GM12878 (cell line): ENCODE measurements around the gene AP1B1. TPM values are rescaled to one million over a fixed set of nuclear protein-coding genes. Genes with fewer than 3 reads are reported as not detected.

Source experiments
- ATAC-seq: fragments of 200-7000 bp; cut with Tn5 transposase; 3 replicates; pipeline ENCODE4 v1.9.1; 2020; ENCODE audit warnings: mild to moderate bottlenecking, moderate library complexity
- BruUV-seq: library from RNA; stranded (reverse); fragments of 400-500 nt; replicated peaks from 2 replicates; lab custom pipeline; 2021; lab: Mats Ljungman, UMichigan
- CTCF ChIA-PET: fragments of 300-600 bp; sonication (Branson Sonifier 250); formaldehyde crosslinking; extraction: SDS; loops from one replicate; lab custom pipeline; 2021; ENCODE audit warnings: inconsistent platforms; lab: Yijun Ruan, JAX
- POLR2A ChIA-PET: fragments of 350-600 bp; formaldehyde crosslinking; extraction: SDS; loops from one replicate; lab custom pipeline; 2021; ENCODE audit warnings: inconsistent platforms; lab: Charles Lee
- RAD21 ChIA-PET: fragments of 300-600 bp; sonication (Branson Sonifier 250); formaldehyde crosslinking; loops from one replicate; lab custom pipeline; 2023; ENCODE audit warnings: antibody characterized with exemption; ENCODE audit not compliant: unreplicated experiment; lab: Charles Lee
- SMC1A ChIA-PET: fragments of 300-600 bp; sonication (Branson Sonifier 250); formaldehyde crosslinking; loops from one replicate; lab custom pipeline; 2023; ENCODE audit not compliant: unreplicated experiment, uncharacterized antibody; lab: Charles Lee
- DNase-seq: peaks from one replicate; pipeline ENCODE4 v3.0.0-alpha.2; 2011; ENCODE audit warnings: low read depth, low spot score
- FAIRE-seq: peaks from 3 replicates; lab custom pipeline; 2011; peaks lifted over from hg19 to GRCh38; lab: Jason Lieb, UNC
- H2AFZ ChIP-seq: 2 replicates; pipeline ENCODE4 v1.6.0; 2011; ENCODE audit warnings: low read depth, low read length, control low read depth; ENCODE audit not compliant: control insufficient read depth
- H3K27ac ChIP-seq: 2 replicates; pipeline ENCODE4 v1.5.1; 2011; ENCODE audit warnings: control low read depth; ENCODE audit not compliant: control insufficient read depth, insufficient read depth
- H3K27me3 ChIP-seq, 2 experiments: replicated peaks in 1 of 2; 2 replicates each; pipeline versions ENCODE4 v1.6.0 to v1.6.1; 2011; ENCODE audit warnings: low read length in 1 of 2; ENCODE audit not compliant: control insufficient read depth in 2 of 2, insufficient read depth in 2 of 2
- H3K36me3 ChIP-seq, 2 experiments: 2 replicates each; pipeline ENCODE4 v1.5.1; 2011; ENCODE audit warnings: low read length in 1 of 2; ENCODE audit not compliant: control insufficient read depth in 2 of 2, insufficient read depth in 2 of 2
- H3K4me1 ChIP-seq: 2 replicates; pipeline ENCODE4 v1.6.1; 2011; ENCODE audit warnings: mild to moderate bottlenecking, low read length, moderate library complexity, mixed read lengths; ENCODE audit not compliant: control insufficient read depth, insufficient read depth
- H3K4me2 ChIP-seq: 2 replicates; pipeline ENCODE4 v1.6.0; 2011; ENCODE audit warnings: control low read depth; ENCODE audit not compliant: control insufficient read depth, insufficient read depth
- H3K4me3 ChIP-seq: fragments of 200-600 bp; sonication (generic); 2 replicates; pipeline ENCODE4 v1.5.1; 2016
- H3K79me2 ChIP-seq: 2 replicates; pipeline ENCODE4 v1.6.0; 2011; ENCODE audit warnings: low read length; ENCODE audit not compliant: control insufficient read depth, insufficient read depth
- H3K9ac ChIP-seq: 2 replicates; pipeline ENCODE4 v1.8.0; 2011; ENCODE audit warnings: low read length, control low read depth, mixed read lengths; ENCODE audit not compliant: control insufficient read depth, insufficient read depth
- H3K9me3 ChIP-seq: replicated peaks from 3 replicates; pipeline ENCODE4 v1.5.1; 2011; ENCODE audit warnings: mild to moderate bottlenecking, low read length; ENCODE audit not compliant: control insufficient read depth, insufficient read depth
- H4K20me1 ChIP-seq: 2 replicates; pipeline ENCODE4 v1.6.0; 2011; ENCODE audit not compliant: control insufficient read depth, insufficient read depth
- CHD1 ChIP-seq: IDR thresholded peaks from 2 replicates; pipeline ENCODE4 v1.6.1; 2012; ENCODE audit warnings: low read depth, low read length, improper control_type of control experiment
- ESRRA ChIP-seq: IDR thresholded peaks from 2 replicates; pipeline ENCODE4 v1.6.1; 2012; ENCODE audit warnings: mild to moderate bottlenecking, low read length, improper control_type of control experiment
- MTA3 ChIP-seq: IDR thresholded peaks from 2 replicates; pipeline ENCODE4 v1.6.1; 2012; ENCODE audit warnings: low read length, inconsistent platforms, borderline replicate concordance
- NFXL1 ChIP-seq: fragments of 450-650 bp; IDR thresholded peaks from 2 replicates; pipeline ENCODE4 v1.6.1; 2017; ENCODE audit warnings: antibody characterized with exemption, mild to moderate bottlenecking, borderline replicate concordance
- RFX5 ChIP-seq: IDR thresholded peaks from 2 replicates; pipeline ENCODE4 v1.6.1; 2011; ENCODE audit warnings: low read depth, low read length, improper control_type of control experiment
- SUPT20H ChIP-seq: IDR thresholded peaks from 2 replicates; pipeline ENCODE4 v1.6.1; 2011; ENCODE audit warnings: low read depth, mild to moderate bottlenecking, low read length, moderate library complexity, borderline replicate concordance; ENCODE audit not compliant: control insufficient read depth
- USF1 ChIP-seq: IDR thresholded peaks from 2 replicates; pipeline ENCODE4 v1.6.1; 2011; ENCODE audit warnings: borderline replicate concordance, low read depth, mild to moderate bottlenecking, moderate library complexity, mixed read lengths, low read length; ENCODE audit not compliant: insufficient read depth; ENCODE audit errors: extremely low read length
- WRNIP1 ChIP-seq: IDR thresholded peaks from 2 replicates; pipeline ENCODE4 v1.6.1; 2011; ENCODE audit warnings: low read depth, low read length, improper control_type of control experiment, borderline replicate concordance
- WGBS: methylation state at CpG from one replicate; pipeline ENCODE4 v1.1.6; 2016; ENCODE audit warnings: low lambda C conversion rate; ENCODE audit not compliant: insufficient replicate concordance, insufficient coverage; ENCODE audit errors: missing lambda C conversion rate; 5-methylcytosine and 5-hydroxymethylcytosine counted together
- in situ Hi-C: fragments of 300-500 bp; cut with MboI; formaldehyde crosslinking; loops from 9 replicates; pipeline ENCODE4 v1.14.3; 2018; ENCODE audit warnings: mixed read lengths
- intact Hi-C: fragments of 100-400 bp; cut with micrococcal nuclease; formaldehyde crosslinking; loops from one replicate; pipeline ENCODE4 v1.14.2; 2022; ENCODE audit not compliant: unreplicated experiment
- polyA plus RNA-seq, 11 experiments: library from polyadenylated mRNA; depleted of rRNA in 4 of 11; unstranded in 6 of 11; stranded (reverse) in 5 of 11; fragments of >200 nt; fragmentation: Nextera tagmentation in 4 of 11; fragmentation: Illumina TruSeq in 1 of 11; extraction: Ambion mirVana in 4 of 11; extraction: Trizol in 1 of 11; gene quantifications; 1 replicate in 1 of 11; 2 replicates in 10 of 11; pipeline versions ENCODE4 v1.2.1 to v1.2.3, GENCODE V29; 2011 to 2016; ENCODE audit warnings: inconsistent platforms in 2 of 11, missing spikeins in 2 of 11, low read depth in 1 of 11
- total RNA-seq, 4 experiments: library from RNA; depleted of rRNA in 3 of 4; stranded (reverse); fragments of >200 nt in 3 of 4; fragmentation: Illumina TruSeq in 1 of 4; extraction: Trizol in 1 of 4; gene quantifications; 2 replicates each; pipeline versions ENCODE4 v1.2.1 to v1.2.3, GENCODE V29; 2013 to 2021
- TF ChIP-seq, protein P1 (sequence below): IDR thresholded peaks from 2 replicates; pipeline ENCODE4 v1.6.1; 2011; ENCODE audit warnings: low read depth, mild to moderate bottlenecking, low read length, moderate library complexity, borderline replicate concordance; ENCODE audit errors: extremely low read depth
- TF ChIP-seq, protein P2 (sequence below): fragments of 450-650 bp; IDR thresholded peaks from 2 replicates; pipeline ENCODE4 v1.6.1; 2018; ENCODE audit warnings: mild to moderate bottlenecking, low read depth, moderate library complexity; ENCODE audit not compliant: partially characterized antibody
- TF ChIP-seq, protein P3 (sequence below): fragments of 450-650 bp; IDR thresholded peaks from 2 replicates; pipeline ENCODE4 v1.6.1; 2017; ENCODE audit warnings: mild to moderate bottlenecking, moderate library complexity
- TF ChIP-seq, protein P4 (sequence below): fragments of 450-650 bp; IDR thresholded peaks from 2 replicates; pipeline ENCODE4 v1.6.1; 2014; ENCODE audit warnings: mild to moderate bottlenecking

Gene AP1B1
- total and polyA plus RNA-seq, 10 of the 15 experiments (the other 5 are each of a cell fraction or from before 2014, with no cell fraction given), result 2.1 to 98.6 (median 57.8) TPM

DNA sequence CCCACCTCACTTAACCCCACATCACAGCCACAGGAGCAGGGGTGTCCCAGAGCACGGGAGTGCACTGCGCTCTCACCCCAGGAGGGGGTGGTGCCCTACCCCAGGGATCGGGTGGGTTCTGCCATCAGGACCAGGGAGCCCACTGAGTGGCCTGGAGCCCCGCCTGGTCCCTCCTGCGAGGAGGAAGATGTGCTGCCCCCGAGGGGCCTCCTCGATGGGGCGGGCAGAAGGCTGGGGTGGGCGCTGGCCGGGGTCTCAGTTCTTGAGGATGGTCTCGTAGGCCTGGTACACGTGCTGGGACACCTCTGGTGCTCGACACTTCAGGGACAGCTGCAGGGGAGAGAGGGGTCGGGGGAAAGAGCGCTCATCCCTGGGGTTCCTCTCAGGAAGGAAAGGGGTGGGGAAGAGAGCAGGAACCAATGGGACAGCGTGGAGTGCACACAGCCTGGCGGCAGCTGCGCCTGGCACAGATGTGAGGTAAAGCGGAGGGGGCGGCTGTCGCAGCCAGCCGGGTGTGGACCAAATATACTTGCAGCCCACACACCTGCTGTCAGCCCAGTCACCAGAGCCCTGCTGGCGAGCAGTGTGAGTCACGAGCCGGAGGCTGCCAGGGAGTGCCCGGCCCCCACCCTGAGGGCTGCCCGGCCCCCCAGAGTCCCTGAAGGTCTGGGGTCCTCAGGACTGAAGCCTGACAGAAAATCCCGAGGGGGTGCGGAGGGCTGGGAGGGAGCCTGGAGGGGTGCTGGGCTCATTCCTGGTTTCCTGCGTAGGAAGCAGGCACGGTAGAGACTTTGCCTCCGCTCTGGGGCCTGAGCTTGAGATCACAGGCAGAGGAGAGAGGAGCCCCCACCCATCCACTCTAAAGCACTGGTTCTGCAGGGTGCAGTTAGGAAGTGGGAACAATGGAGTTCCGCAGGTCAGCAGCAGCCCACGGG, 59.5 kb downstream of the AP1B1 start:
- no peaks in the 10 kb centered on the region for H3K9me3 ChIP-seq
- POLR2A ChIA-PET, result interaction anchor here (0.5 kb wide), 1 partner anchor 155 kb away, joined by 5 read pairs; no protein-coding TSS in a partner anchor
- 96% methylated on average over 33 of the region's 34 CpGs for WGBS
- TF ChIP-seq, protein P1, sequence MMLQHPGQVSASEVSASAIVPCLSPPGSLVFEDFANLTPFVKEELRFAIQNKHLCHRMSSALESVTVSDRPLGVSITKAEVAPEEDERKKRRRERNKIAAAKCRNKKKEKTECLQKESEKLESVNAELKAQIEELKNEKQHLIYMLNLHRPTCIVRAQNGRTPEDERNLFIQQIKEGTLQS, result no peak
- TF ChIP-seq NFXL1, result no peak
- TF ChIP-seq, protein P2, sequence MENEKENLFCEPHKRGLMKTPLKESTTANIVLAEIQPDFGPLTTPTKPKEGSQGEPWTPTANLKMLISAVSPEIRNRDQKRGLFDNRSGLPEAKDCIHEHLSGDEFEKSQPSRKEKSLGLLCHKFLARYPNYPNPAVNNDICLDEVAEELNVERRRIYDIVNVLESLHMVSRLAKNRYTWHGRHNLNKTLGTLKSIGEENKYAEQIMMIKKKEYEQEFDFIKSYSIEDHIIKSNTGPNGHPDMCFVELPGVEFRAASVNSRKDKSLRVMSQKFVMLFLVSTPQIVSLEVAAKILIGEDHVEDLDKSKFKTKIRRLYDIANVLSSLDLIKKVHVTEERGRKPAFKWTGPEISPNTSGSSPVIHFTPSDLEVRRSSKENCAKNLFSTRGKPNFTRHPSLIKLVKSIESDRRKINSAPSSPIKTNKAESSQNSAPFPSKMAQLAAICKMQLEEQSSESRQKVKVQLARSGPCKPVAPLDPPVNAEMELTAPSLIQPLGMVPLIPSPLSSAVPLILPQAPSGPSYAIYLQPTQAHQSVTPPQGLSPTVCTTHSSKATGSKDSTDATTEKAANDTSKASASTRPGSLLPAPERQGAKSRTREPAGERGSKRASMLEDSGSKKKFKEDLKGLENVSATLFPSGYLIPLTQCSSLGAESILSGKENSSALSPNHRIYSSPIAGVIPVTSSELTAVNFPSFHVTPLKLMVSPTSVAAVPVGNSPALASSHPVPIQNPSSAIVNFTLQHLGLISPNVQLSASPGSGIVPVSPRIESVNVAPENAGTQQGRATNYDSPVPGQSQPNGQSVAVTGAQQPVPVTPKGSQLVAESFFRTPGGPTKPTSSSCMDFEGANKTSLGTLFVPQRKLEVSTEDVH, result no peak
- TF ChIP-seq, protein P3, sequence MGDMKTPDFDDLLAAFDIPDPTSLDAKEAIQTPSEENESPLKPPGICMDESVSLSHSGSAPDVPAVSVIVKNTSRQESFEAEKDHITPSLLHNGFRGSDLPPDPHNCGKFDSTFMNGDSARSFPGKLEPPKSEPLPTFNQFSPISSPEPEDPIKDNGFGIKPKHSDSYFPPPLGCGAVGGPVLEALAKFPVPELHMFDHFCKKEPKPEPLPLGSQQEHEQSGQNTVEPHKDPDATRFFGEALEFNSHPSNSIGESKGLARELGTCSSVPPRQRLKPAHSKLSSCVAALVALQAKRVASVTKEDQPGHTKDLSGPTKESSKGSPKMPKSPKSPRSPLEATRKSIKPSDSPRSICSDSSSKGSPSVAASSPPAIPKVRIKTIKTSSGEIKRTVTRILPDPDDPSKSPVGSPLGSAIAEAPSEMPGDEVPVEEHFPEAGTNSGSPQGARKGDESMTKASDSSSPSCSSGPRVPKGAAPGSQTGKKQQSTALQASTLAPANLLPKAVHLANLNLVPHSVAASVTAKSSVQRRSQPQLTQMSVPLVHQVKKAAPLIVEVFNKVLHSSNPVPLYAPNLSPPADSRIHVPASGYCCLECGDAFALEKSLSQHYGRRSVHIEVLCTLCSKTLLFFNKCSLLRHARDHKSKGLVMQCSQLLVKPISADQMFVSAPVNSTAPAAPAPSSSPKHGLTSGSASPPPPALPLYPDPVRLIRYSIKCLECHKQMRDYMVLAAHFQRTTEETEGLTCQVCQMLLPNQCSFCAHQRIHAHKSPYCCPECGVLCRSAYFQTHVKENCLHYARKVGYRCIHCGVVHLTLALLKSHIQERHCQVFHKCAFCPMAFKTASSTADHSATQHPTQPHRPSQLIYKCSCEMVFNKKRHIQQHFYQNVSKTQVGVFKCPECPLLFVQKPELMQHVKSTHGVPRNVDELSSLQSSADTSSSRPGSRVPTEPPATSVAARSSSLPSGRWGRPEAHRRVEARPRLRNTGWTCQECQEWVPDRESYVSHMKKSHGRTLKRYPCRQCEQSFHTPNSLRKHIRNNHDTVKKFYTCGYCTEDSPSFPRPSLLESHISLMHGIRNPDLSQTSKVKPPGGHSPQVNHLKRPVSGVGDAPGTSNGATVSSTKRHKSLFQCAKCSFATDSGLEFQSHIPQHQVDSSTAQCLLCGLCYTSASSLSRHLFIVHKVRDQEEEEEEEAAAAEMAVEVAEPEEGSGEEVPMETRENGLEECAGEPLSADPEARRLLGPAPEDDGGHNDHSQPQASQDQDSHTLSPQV, result no peak
- no peak for TF ChIP-seq USF1
- TF ChIP-seq MTA3, result no peak
- no peak for TF ChIP-seq WRNIP1
- TF ChIP-seq, protein P4, sequence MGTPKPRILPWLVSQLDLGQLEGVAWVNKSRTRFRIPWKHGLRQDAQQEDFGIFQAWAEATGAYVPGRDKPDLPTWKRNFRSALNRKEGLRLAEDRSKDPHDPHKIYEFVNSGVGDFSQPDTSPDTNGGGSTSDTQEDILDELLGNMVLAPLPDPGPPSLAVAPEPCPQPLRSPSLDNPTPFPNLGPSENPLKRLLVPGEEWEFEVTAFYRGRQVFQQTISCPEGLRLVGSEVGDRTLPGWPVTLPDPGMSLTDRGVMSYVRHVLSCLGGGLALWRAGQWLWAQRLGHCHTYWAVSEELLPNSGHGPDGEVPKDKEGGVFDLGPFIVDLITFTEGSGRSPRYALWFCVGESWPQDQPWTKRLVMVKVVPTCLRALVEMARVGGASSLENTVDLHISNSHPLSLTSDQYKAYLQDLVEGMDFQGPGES, result no peak
- TF ChIP-seq SUPT20H, result no peak
- TF ChIP-seq RFX5, result no peak
- TF ChIP-seq ESRRA, result no peak
- no peak for TF ChIP-seq CHD1

More for the DNA sequence above, 59.5 kb downstream of the AP1B1 start:
- RAD21 ChIA-PET, result no interaction called here
- BruUV-seq, result no TSS peak
- FAIRE-seq (no peak), DNase-seq (no peak), ATAC-seq (no peak)
- Histone ChIP-seq H3K27ac (no peak overlapping the region), H3K79me2 (no peaks in the 10 kb centered on the region), H3K4me2 (no peak overlapping the region), H3K4me1 (no peaks in the 10 kb centered on the region), H2AFZ (no peak overlapping the region), H4K20me1 (no peaks in the 10 kb centered on the region), H3K9ac (no peak overlapping the region), H3K36me3 (peaks cover 5 to 47% of the 10 kb centered on the region in 2 experiments; a peak in 3 of 4 replicates), H3K4me3 (no peak overlapping the region), H3K27me3 (no peaks in the 10 kb centered on the region)
- intact Hi-C loops, result no loop called here
- in situ Hi-C loops, result no loop called here
- SMC1A ChIA-PET, result no interaction called here
- CTCF ChIA-PET, result no interaction called here
